ENCODE results near the gene ASPSCR1. TPM values are rescaled to one million over a fixed set of nuclear protein-coding genes. Genes with fewer than 3 reads are reported as not detected.

Gene ASPSCR1
- total and polyA plus RNA-seq, 9 of the 15 experiments (the other 6 are each of a cell fraction or from before 2014, with no cell fraction given): 0.90 to 36.9 (median 11.6) TPM

GRCh38 chr17:81976332-81977210, 858 bp upstream of the ASPSCR1 start (continued):
- TF ChIP-seq CHD7 (IDR thresholded peaks at IDR 0.05; ENCODE audit: low read depth, low read length) (no peak), PCBP1 (IDR thresholded peaks at IDR 0.05; ENCODE audit: low read depth, low read length, poor library complexity, severe bottlenecking) (no peak), CCNT2 (IDR thresholded peaks at IDR 0.05; ENCODE audit: borderline replicate concordance, extremely low read depth, insufficient read length, low read depth, low read length) (no peak), SOX6 (IDR thresholded peaks at IDR 0.05) (no peak), ZNF282 (CRISPR knock-in tag; IDR thresholded peaks at IDR 0.05) (no peak), KDM2B (CRISPR knock-in tag; IDR thresholded peaks at IDR 0.05) (no peak), ZFX (CRISPR knock-in tag; IDR thresholded peaks at IDR 0.05) (peak; percentile 58), AFF4 (CRISPR knock-in tag; IDR thresholded peaks at IDR 0.05) (0 out of 2 replicates have a peak, but pooled peaks have one; percentile 83), ATF1 (CRISPR knock-in tag; IDR thresholded peaks at IDR 0.05) (no peak), ATF1 (tag; IDR thresholded peaks at IDR 0.05) (no peak), TAF7 (tag; IDR thresholded peaks at IDR 0.05) (no peak), EGR1 (conservative IDR thresholded peaks at IDR 0.05) (0 out of 2 replicates have a peak, but pooled peaks have one; percentile 3)

Measured in K562 (cell line).